Measurements from ENCODE around the gene VARS1.
"Not testable (repeated sequence)": the region's sequence is repeated elsewhere in the genome, so short reads cannot be mapped to it uniquely, and the experiment has no call there.

VARS1 gene

DNA sequence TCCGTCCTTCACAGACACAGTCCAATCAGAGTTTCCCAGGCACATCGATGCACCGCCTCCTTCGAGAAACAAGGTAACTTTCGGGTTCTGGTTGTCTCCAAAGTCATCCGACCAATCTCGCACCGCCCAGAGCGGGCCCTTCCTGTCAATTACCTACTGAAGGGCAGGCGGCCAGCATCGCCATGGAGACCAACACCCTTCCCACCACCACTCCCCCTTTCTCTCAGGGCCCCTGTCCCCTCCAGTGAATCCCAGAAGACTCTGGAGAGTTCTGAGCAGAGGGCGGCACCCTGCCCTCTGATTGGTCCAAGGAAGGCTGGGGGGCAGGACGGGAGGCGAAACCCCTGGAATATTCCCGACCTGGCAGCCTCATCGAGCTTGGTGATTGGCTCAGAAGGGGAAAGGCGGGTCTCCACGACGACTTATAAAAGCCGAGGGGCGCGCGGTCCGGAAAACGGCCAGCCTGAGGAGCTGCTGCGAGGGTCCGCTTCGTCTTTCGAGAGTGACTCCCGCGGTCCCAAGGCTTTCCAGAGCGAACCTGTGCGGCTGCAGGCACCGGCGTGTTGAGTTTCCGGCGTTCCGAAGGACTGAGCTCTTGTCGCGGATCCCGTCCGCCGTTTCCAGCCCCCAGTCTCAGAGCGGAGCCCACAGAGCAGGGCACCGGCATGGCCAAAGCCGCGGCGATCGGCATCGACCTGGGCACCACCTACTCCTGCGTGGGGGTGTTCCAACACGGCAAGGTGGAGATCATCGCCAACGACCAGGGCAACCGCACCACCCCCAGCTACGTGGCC, 31.9 kb upstream of the VARS1 start, which contains the start of gene HSPA1B:
Gene HSPA1B, plus strand, starts transcription at position 453 of the 794 bp plus-strand sequence. Its CDS starts 213 bp downstream, at position 666.
- TF ChIP-seq, protein P1, sequence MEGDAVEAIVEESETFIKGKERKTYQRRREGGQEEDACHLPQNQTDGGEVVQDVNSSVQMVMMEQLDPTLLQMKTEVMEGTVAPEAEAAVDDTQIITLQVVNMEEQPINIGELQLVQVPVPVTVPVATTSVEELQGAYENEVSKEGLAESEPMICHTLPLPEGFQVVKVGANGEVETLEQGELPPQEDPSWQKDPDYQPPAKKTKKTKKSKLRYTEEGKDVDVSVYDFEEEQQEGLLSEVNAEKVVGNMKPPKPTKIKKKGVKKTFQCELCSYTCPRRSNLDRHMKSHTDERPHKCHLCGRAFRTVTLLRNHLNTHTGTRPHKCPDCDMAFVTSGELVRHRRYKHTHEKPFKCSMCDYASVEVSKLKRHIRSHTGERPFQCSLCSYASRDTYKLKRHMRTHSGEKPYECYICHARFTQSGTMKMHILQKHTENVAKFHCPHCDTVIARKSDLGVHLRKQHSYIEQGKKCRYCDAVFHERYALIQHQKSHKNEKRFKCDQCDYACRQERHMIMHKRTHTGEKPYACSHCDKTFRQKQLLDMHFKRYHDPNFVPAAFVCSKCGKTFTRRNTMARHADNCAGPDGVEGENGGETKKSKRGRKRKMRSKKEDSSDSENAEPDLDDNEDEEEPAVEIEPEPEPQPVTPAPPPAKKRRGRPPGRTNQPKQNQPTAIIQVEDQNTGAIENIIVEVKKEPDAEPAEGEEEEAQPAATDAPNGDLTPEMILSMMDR (IDR thresholded peaks at IDR 0.05; ENCODE audit: low read length, missing control alignments): no peak
- peak; percentile 100 for DNase-seq (ENCODE audit: low read depth)
- H3K4me3 ChIP-seq (replicated peaks; ENCODE audit: low read depth, low read length): peak within 1 kb of the TSS; percentile 76

DNA sequence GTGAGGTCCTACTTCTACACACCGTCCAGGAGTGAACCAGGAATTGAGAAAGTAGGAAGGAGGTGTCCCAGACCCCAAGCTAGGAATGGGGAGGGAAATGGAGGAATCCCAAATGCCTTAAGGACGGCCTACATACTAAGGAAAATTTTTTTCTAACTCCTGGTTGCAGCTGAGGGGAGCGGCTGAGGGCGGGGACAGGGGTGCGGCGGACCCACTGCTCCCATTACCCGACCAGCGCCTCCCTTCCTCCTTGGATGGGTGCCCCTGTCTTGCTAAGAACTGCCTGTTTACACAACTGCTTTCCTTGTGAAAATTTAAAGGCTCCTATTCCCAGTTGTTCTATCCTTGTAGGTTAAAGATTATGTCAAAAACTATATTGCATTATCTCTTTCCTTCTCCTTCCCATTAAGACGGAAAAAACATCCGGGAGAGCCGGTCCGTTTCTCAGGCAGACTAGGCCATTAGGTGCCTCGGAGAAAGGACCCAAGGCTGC, 31.3 kb upstream of the VARS1 start:
- peak; percentile 92 for DNase-seq (ENCODE audit: low read depth)
- TF ChIP-seq, protein P1 (IDR thresholded peaks at IDR 0.05; ENCODE audit: low read length, missing control alignments): no peak
- peak overlapping the region; percentile 52 for H3K4me3 ChIP-seq (replicated peaks; ENCODE audit: low read depth, low read length)

DNA sequence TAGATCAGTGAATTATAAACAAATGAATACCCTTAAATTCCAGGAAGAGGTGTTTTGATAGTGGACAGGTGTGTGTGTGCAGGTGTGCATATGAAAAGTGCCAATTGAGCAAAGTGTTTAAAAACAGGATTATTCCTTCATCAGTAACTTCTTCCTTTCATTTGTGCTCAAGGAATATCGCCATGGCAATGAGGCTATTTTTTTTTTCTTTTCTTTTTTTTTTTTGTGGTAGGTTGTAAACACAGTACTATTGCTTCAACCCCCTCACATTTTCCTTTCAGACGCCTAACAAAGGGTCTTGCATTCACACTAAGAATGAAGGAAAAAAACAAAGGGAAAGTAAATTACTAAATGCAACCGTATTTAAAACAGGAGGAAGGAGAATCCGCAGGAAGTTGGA, 30.0 kb upstream of the VARS1 start:
- no peak overlapping the region for H3K4me3 ChIP-seq (replicated peaks; ENCODE audit: low read depth, low read length)
- no peak for DNase-seq (ENCODE audit: low read depth)
- TF ChIP-seq, protein P1 (IDR thresholded peaks at IDR 0.05; ENCODE audit: low read length, missing control alignments): no peak

DNA sequence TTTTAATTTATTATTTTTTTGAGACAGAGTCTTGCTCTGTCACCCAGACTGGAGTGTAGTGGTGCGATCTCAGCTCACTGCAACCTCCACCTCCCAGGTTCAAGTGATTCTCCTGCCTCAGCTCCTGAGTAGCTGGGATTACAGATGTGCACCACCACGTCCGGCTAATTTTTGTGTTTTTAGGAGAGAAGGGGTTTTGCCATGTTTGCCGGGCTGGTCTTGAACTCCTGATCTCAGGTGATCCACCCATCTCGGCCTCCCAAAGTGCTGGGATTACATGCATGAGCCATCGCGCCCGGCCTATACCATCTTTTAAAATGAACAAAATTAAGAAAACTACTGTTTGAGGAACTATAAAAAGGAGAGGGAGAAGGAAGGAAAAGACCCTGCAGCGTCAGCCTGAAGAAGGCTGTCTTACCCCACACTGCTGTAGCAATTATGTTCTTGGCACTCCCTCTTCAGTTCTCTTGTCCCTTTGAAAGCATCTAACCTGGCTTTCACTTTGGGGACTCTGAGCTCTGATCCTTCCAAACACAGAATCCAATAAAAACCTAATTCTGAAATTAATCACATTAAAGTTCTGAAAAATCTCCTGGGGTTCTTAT, 28.1 kb upstream of the VARS1 start:
- not testable (repeated sequence) for DNase-seq (ENCODE audit: low read depth); H3K4me3 ChIP-seq (replicated peaks; ENCODE audit: low read depth, low read length)

DNA sequence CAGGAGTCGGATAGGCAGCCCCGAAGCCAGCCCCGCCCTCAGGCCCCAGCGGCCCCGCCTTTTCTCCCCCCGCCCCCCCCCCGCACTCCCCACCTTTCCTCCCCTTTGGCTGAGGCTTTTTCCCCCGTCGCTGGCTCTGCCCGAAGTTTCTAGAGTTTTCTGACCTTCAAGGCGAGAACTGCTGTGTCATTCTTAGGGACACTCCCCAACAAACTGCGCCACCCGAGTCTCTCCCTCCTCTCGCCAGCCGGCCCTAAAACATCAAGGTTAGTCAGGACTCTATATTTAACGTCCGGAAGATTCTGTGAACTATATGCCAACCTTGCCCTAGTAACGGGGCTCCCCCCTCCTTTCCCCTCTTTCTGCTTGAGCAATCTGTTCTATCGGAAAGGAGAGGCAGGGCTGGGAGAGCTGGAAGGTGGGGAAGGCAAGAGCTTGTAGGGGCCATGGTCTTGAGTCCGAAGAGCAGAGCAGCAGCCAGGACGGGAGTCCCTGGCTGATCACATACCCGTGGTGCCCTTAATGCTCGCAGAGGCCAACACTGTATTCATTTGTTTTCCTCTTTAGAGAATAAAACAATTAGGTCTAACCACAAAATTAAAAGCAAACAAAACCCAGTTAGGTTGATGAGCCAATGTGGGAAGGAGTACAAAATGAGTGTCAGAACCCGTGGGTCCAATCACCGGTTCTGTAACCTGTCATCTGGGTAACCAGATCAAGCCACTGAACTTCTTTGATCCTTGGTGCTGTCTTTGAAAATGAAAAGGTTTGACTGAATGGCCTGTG, 26.7 kb upstream of the VARS1 start:
- DNase-seq (ENCODE audit: low read depth): peak; percentile 89
- H3K4me3 ChIP-seq (replicated peaks; ENCODE audit: low read depth, low read length): peak overlapping the region; percentile 65
- TF ChIP-seq, protein P1 (IDR thresholded peaks at IDR 0.05; ENCODE audit: low read length, missing control alignments): no peak

DNA sequence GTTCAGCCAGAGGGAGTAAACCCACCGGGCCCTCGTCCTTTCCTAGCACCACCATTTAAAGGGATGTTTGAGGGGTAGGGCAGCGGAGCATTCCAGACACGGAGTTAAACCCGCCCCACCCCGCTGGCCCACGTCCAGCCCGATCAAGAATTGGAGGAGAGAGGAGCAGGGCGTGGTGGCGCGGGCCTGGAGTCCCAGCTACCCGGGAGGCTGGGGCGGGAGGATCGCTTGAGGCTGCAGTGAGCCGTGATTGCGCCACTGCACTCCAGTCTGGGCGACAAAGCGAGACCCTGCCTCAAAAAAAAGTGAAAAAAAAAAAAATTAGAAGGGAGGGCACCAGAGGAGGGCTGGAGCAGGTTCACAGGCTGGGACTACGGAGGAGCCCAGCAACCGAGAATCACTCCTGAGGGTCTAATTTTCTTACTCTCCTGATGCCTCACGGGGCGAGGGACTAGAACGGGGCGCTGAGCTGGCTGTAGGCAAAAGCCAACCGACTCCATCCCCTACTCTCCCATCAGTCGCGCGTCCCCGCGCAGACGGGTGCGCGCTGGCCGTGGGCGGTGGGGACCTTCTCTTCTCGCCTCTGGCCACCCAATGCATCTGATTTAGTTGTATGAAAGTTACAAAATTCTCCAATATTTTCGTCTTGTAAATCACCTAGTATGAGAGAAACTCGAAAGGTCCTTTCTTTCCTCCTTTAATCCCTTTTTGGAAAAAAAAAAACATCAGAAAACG, 25.9 kb upstream of the VARS1 start:
- TF ChIP-seq, protein P1 (IDR thresholded peaks at IDR 0.05; ENCODE audit: low read length, missing control alignments): no peak
- H3K4me3 ChIP-seq (replicated peaks; ENCODE audit: low read depth, low read length): peak overlapping the region; percentile 65
- peak; percentile 43 for DNase-seq (ENCODE audit: low read depth)

DNA sequence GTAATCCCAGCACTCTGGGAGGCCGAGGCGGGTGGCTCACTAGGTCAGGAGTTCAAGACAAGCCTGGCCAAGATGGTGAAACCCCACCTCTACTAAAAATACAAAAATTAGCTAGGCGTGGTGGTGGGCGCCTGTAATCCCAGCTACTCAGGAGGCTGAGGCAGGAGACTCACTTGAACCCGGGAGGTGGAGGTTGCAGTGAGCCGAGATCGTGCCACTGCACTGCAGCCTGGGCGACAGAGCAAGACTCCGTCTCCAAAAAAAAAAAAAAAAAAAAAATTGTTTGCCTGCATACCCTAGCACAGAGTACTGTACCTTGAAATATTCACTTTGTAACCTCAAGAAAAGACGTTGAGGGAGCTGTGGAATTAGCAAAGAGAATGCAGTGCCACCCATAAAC, 24.8 kb upstream of the VARS1 start:
- not testable (repeated sequence) for H3K4me3 ChIP-seq (replicated peaks; ENCODE audit: low read depth, low read length); DNase-seq (ENCODE audit: low read depth)
